WTC11 (cell line): ENCODE measurements around the gene CDC73.

Experiments used
- CREM ChIP-seq: sonication (generic); formaldehyde crosslinking; IDR thresholded peaks from 2 replicates; pipeline ENCODE4 v1.8.1; 2022; ENCODE audit warnings: mild to moderate bottlenecking, missing genetic modification reagents, moderate library complexity
- ESRRA ChIP-seq: sonication (generic); formaldehyde crosslinking; IDR thresholded peaks from 2 replicates; pipeline ENCODE4 v1.8.1; 2022; ENCODE audit warnings: mild to moderate bottlenecking, missing genetic modification reagents, borderline replicate concordance
- FOXJ3 ChIP-seq: sonication (generic); formaldehyde crosslinking; IDR thresholded peaks from 2 replicates; pipeline ENCODE4 v1.9.0; 2021; ENCODE audit warnings: missing genetic modification reagents, mild to moderate bottlenecking, borderline replicate concordance
- KAT7 ChIP-seq: sonication (generic); formaldehyde crosslinking; IDR thresholded peaks from 2 replicates; pipeline ENCODE4 v1.8.1; 2023; ENCODE audit warnings: missing genetic modification reagents, mild to moderate bottlenecking, borderline replicate concordance
- TF ChIP-seq, protein P1 (sequence below): sonication (generic); formaldehyde crosslinking; IDR thresholded peaks from 2 replicates; pipeline ENCODE4 v1.8.1; 2022; ENCODE audit warnings: low read depth, mild to moderate bottlenecking, moderate library complexity, missing genetic modification reagents, borderline replicate concordance
- TF ChIP-seq, protein P2 (sequence below): fragments of 200-600 bp; IDR thresholded peaks from 2 replicates; pipeline ENCODE4 v1.8.0; 2022; ENCODE audit warnings: antibody characterized with exemption
- TF ChIP-seq, protein P3 (sequence below): sonication (generic); formaldehyde crosslinking; conservative IDR thresholded peaks from 2 replicates; pipeline ENCODE4 v1.8.1; 2022; ENCODE audit warnings: mild to moderate bottlenecking, missing genetic modification reagents
- TF ChIP-seq, protein P4 (sequence below): sonication (generic); formaldehyde crosslinking; IDR thresholded peaks from 2 replicates; pipeline ENCODE4 v1.8.0; 2022; ENCODE audit warnings: missing genetic modification reagents
- TF ChIP-seq, protein P5 (sequence below): fragments of 250-450 bp; sonication (Bioruptor Pico); IDR thresholded peaks from 2 replicates; pipeline ENCODE4 v1.8.0; 2021; ENCODE audit warnings: mild to moderate bottlenecking
- TF ChIP-seq, protein P6 (sequence below): sonication (generic); formaldehyde crosslinking; IDR thresholded peaks from 2 replicates; pipeline ENCODE4 v1.8.1; 2023; ENCODE audit warnings: mild to moderate bottlenecking, moderate library complexity, missing genetic modification reagents
- TF ChIP-seq, protein P7 (sequence below): sonication (generic); formaldehyde crosslinking; IDR thresholded peaks from 2 replicates; pipeline ENCODE4 v1.8.0; 2023; ENCODE audit warnings: missing genetic modification reagents
- TF ChIP-seq, protein P8 (sequence below): sonication (generic); formaldehyde crosslinking; IDR thresholded peaks from 2 replicates; pipeline ENCODE4 v1.8.1; 2022; ENCODE audit warnings: mild to moderate bottlenecking, moderate library complexity, missing genetic modification reagents

DNA sequence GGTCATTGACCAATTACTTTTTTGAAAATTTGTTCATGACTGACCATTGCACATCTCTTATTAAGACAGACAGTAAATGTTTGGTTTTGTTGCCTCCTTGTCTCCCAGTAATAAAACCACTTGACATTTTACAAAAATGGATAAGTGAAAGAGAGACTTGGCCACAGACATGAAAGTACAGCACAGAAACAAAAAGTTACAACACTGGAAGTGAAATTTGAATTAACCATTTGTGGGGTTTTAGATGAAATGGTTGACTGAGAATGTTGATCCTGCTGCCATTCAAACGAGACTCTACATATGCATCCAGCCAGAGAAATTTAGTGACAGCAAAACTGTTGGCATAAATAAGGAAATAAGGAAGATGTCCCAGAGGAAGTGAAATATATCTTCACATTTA is 143.9 kb downstream of the CDC73 start:
- TF ChIP-seq, protein P1, sequence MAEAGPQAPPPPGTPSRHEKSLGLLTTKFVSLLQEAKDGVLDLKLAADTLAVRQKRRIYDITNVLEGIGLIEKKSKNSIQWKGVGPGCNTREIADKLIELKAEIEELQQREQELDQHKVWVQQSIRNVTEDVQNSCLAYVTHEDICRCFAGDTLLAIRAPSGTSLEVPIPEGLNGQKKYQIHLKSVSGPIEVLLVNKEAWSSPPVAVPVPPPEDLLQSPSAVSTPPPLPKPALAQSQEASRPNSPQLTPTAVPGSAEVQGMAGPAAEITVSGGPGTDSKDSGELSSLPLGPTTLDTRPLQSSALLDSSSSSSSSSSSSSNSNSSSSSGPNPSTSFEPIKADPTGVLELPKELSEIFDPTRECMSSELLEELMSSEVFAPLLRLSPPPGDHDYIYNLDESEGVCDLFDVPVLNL (CRISPR knock-in tag), result no peak
- TF ChIP-seq FOXJ3 (CRISPR knock-in tag), result no peak
- TF ChIP-seq, protein P2, sequence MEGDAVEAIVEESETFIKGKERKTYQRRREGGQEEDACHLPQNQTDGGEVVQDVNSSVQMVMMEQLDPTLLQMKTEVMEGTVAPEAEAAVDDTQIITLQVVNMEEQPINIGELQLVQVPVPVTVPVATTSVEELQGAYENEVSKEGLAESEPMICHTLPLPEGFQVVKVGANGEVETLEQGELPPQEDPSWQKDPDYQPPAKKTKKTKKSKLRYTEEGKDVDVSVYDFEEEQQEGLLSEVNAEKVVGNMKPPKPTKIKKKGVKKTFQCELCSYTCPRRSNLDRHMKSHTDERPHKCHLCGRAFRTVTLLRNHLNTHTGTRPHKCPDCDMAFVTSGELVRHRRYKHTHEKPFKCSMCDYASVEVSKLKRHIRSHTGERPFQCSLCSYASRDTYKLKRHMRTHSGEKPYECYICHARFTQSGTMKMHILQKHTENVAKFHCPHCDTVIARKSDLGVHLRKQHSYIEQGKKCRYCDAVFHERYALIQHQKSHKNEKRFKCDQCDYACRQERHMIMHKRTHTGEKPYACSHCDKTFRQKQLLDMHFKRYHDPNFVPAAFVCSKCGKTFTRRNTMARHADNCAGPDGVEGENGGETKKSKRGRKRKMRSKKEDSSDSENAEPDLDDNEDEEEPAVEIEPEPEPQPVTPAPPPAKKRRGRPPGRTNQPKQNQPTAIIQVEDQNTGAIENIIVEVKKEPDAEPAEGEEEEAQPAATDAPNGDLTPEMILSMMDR, result no peak
- TF ChIP-seq, protein P3, sequence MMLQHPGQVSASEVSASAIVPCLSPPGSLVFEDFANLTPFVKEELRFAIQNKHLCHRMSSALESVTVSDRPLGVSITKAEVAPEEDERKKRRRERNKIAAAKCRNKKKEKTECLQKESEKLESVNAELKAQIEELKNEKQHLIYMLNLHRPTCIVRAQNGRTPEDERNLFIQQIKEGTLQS (CRISPR knock-in tag), result no peak
- TF ChIP-seq, protein P4, sequence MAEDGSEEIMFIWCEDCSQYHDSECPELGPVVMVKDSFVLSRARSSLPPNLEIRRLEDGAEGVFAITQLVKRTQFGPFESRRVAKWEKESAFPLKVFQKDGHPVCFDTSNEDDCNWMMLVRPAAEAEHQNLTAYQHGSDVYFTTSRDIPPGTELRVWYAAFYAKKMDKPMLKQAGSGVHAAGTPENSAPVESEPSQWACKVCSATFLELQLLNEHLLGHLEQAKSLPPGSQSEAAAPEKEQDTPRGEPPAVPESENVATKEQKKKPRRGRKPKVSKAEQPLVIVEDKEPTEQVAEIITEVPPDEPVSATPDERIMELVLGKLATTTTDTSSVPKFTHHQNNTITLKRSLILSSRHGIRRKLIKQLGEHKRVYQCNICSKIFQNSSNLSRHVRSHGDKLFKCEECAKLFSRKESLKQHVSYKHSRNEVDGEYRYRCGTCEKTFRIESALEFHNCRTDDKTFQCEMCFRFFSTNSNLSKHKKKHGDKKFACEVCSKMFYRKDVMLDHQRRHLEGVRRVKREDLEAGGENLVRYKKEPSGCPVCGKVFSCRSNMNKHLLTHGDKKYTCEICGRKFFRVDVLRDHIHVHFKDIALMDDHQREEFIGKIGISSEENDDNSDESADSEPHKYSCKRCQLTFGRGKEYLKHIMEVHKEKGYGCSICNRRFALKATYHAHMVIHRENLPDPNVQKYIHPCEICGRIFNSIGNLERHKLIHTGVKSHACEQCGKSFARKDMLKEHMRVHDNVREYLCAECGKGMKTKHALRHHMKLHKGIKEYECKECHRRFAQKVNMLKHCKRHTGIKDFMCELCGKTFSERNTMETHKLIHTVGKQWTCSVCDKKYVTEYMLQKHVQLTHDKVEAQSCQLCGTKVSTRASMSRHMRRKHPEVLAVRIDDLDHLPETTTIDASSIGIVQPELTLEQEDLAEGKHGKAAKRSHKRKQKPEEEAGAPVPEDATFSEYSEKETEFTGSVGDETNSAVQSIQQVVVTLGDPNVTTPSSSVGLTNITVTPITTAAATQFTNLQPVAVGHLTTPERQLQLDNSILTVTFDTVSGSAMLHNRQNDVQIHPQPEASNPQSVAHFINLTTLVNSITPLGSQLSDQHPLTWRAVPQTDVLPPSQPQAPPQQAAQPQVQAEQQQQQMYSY (CRISPR knock-in tag), result no peak
- TF ChIP-seq, protein P5, sequence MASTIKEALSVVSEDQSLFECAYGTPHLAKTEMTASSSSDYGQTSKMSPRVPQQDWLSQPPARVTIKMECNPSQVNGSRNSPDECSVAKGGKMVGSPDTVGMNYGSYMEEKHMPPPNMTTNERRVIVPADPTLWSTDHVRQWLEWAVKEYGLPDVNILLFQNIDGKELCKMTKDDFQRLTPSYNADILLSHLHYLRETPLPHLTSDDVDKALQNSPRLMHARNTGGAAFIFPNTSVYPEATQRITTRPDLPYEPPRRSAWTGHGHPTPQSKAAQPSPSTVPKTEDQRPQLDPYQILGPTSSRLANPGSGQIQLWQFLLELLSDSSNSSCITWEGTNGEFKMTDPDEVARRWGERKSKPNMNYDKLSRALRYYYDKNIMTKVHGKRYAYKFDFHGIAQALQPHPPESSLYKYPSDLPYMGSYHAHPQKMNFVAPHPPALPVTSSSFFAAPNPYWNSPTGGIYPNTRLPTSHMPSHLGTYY (CRISPR knock-in tag), result no peak
- TF ChIP-seq CREM (CRISPR knock-in tag), result no peak
- TF ChIP-seq, protein P6, sequence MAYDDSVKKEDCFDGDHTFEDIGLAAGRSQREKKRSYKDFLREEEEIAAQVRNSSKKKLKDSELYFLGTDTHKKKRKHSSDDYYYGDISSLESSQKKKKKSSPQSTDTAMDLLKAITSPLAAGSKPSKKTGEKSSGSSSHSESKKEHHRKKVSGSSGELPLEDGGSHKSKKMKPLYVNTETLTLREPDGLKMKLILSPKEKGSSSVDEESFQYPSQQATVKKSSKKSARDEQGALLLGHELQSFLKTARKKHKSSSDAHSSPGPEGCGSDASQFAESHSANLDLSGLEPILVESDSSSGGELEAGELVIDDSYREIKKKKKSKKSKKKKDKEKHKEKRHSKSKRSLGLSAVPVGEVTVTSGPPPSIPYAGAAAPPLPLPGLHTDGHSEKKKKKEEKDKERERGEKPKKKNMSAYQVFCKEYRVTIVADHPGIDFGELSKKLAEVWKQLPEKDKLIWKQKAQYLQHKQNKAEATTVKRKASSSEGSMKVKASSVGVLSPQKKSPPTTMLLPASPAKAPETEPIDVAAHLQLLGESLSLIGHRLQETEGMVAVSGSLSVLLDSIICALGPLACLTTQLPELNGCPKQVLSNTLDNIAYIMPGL (CRISPR knock-in tag), result no peak
- no peak for TF ChIP-seq KAT7 (CRISPR knock-in tag)
- TF ChIP-seq, protein P7, sequence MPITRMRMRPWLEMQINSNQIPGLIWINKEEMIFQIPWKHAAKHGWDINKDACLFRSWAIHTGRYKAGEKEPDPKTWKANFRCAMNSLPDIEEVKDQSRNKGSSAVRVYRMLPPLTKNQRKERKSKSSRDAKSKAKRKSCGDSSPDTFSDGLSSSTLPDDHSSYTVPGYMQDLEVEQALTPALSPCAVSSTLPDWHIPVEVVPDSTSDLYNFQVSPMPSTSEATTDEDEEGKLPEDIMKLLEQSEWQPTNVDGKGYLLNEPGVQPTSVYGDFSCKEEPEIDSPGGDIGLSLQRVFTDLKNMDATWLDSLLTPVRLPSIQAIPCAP, result no peak
- TF ChIP-seq ESRRA (CRISPR knock-in tag), result no peak
- TF ChIP-seq, protein P8, sequence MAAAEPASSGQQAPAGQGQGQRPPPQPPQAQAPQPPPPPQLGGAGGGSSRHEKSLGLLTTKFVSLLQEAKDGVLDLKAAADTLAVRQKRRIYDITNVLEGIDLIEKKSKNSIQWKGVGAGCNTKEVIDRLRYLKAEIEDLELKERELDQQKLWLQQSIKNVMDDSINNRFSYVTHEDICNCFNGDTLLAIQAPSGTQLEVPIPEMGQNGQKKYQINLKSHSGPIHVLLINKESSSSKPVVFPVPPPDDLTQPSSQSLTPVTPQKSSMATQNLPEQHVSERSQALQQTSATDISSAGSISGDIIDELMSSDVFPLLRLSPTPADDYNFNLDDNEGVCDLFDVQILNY (CRISPR knock-in tag), result no peak
